Neural cell (in vitro differentiated cells): ENCODE results near the gene ZDHHC4.

Experiments used
- EZH2 ChIP-seq: fragments of 200-600, 300-800 bp; shearing (Covaris generic), sonication (generic); IDR thresholded peaks from 2 replicates; pipeline ENCODE4 v1.6.1; 2014; ENCODE audit warnings: antibody characterized with exemption, low read length, borderline replicate concordance, mild to moderate bottlenecking; ENCODE audit not compliant: insufficient read depth, poor library complexity, severe bottlenecking
- MXI1 ChIP-seq: fragments of 450-650 bp; conservative IDR thresholded peaks from 2 replicates; pipeline ENCODE4 v1.6.1; 2014; ENCODE audit warnings: antibody characterized with exemption, mild to moderate bottlenecking; ENCODE audit not compliant: poor library complexity, severe bottlenecking
- POLR2AphosphoS5 ChIP-seq: IDR thresholded peaks from 2 replicates; pipeline ENCODE4 v1.6.1; 2012
- RAD21 ChIP-seq: fragments of 450-650 bp; conservative IDR thresholded peaks from 2 replicates; pipeline ENCODE4 v1.6.1; 2014; ENCODE audit warnings: antibody characterized with exemption, mild to moderate bottlenecking, moderate library complexity
- REST ChIP-seq: IDR thresholded peaks from 2 replicates; pipeline ENCODE4 v1.6.1; 2012; ENCODE audit warnings: borderline replicate concordance
- TAF1 ChIP-seq: IDR thresholded peaks from 2 replicates; pipeline ENCODE4 v1.6.1; 2012; ENCODE audit warnings: low read depth
- TF ChIP-seq, protein P1 (sequence below): fragments of 450-650 bp; IDR thresholded peaks from 2 replicates; pipeline ENCODE4 v1.5.1; 2014; ENCODE audit warnings: antibody characterized with exemption, mild to moderate bottlenecking, moderate library complexity; ENCODE audit not compliant: poor library complexity, severe bottlenecking

DNA sequence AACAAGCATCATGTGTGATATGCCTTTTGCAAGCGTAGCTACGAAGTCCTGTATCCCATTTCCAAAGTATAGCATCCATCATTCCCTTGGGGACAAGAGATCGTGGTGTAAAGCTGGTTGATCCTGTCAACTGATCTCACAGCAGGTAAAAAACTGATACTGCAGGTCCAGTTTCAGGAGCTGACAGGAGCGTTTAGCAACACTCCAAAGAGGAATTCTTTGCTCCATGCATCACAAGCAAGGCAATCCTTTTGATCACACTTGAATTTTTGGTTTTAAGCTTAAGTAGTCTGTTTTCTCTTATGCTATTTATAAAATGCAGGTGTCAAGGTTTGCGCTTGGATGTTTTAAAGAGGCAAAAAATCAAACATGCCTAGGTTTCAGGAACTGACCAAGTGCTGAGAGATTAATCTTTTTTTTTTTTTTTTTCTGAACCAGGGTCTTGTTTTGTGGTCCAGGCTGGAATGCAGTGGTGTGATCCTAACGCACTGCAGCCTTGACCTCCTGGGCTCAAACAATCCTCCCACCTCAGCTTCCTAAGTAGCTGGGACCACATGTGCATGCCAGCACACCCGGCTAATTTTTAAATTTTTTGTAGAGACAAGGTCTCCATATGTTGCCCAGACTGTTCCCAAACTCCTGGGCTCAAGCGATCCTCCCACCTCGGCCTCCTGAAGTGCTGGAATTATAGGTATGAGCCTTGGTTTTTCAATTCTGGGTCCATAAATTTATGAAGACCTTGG, 1.8 kb upstream of the ZDHHC4 start:
- no peak for TF ChIP-seq POLR2AphosphoS5
- TF ChIP-seq, protein P1, sequence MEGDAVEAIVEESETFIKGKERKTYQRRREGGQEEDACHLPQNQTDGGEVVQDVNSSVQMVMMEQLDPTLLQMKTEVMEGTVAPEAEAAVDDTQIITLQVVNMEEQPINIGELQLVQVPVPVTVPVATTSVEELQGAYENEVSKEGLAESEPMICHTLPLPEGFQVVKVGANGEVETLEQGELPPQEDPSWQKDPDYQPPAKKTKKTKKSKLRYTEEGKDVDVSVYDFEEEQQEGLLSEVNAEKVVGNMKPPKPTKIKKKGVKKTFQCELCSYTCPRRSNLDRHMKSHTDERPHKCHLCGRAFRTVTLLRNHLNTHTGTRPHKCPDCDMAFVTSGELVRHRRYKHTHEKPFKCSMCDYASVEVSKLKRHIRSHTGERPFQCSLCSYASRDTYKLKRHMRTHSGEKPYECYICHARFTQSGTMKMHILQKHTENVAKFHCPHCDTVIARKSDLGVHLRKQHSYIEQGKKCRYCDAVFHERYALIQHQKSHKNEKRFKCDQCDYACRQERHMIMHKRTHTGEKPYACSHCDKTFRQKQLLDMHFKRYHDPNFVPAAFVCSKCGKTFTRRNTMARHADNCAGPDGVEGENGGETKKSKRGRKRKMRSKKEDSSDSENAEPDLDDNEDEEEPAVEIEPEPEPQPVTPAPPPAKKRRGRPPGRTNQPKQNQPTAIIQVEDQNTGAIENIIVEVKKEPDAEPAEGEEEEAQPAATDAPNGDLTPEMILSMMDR: no peak
- no peak for TF ChIP-seq MXI1
- TF ChIP-seq TAF1: no peak
- no peak for TF ChIP-seq RAD21
- no peak for TF ChIP-seq EZH2
- no peak for TF ChIP-seq REST
